Tibial nerve (tissue), 4 donors: ENCODE results near the gene ERP27. TPM values are rescaled to one million over a fixed set of nuclear protein-coding genes. Genes with fewer than 3 reads are reported as not detected.

Experiments used
- DNase-seq, 2 donors: peaks; one replicate each; pipeline ENCODE4 v3.0.0-alpha.2; 2019; ENCODE audit warnings: low spot score in 2 of 2
- H3K27ac ChIP-seq, 4 donors: fragments of 200-600 bp; sonication (generic) in 3 of 4; one replicate each; pipeline ENCODE4 v1.5.1; 2017 to 2019; ENCODE audit warnings: mild to moderate bottlenecking in 1 of 4
- H3K27me3 ChIP-seq, 2 donors: fragments of 200-600 bp; sonication (generic) in 1 of 2; one replicate each; pipeline versions ENCODE4 v1.5.1 to v1.6.0; 2017 to 2019
- H3K36me3 ChIP-seq, 3 donors: fragments of 200-600 bp; sonication (generic); one replicate each; pipeline ENCODE4 v1.5.1; 2018 to 2019
- H3K4me1 ChIP-seq, 4 donors: fragments of 200-600 bp; sonication (generic) in 3 of 4; one replicate each; pipeline ENCODE4 v1.5.1; 2017 to 2019
- H3K4me3 ChIP-seq, 4 donors: fragments of 200-600 bp; sonication (generic) in 3 of 4; one replicate each; pipeline ENCODE4 v1.5.1; 2017 to 2019; ENCODE audit warnings: mild to moderate bottlenecking in 1 of 4, moderate library complexity in 1 of 4
- H3K9me3 ChIP-seq, 4 donors: fragments of 200-600 bp; sonication (generic) in 3 of 4; one replicate each; pipeline ENCODE4 v1.5.1; 2017 to 2019
- CTCF ChIP-seq, 5 experiments: fragments of 200-600 bp in 3 of 5; fragments of 450-650 bp in 2 of 5; sonication (generic) in 3 of 5; IDR thresholded peaks; one replicate each; pipeline ENCODE4 v1.5.1; 2016 to 2019; ENCODE audit warnings: antibody characterized with exemption in 5 of 5, mild to moderate bottlenecking in 3 of 5, moderate library complexity in 2 of 5
- EP300 ChIP-seq, 2 donors: sonication (generic); formaldehyde crosslinking; IDR thresholded peaks; one replicate each; pipeline ENCODE4 v1.6.1; 2017; ENCODE audit warnings: antibody characterized with exemption in 2 of 2, mild to moderate bottlenecking in 1 of 2
- POLR2A ChIP-seq, 2 donors: fragments of 450-650 bp; IDR thresholded peaks; one replicate each; pipeline ENCODE4 v1.6.1; 2017; ENCODE audit warnings: antibody characterized with exemption in 2 of 2, mild to moderate bottlenecking in 2 of 2, moderate library complexity in 2 of 2
- WGBS, 2 donors: methylation state at CpG; one replicate each; pipeline ENCODE4 v1.1.5; 2018; 5-methylcytosine and 5-hydroxymethylcytosine counted together
- total RNA-seq, 4 donors: library from RNA; depleted of rRNA; stranded (reverse); fragments of >200 nt; gene quantifications; one replicate each; pipeline ENCODE4 v1.1.0, GENCODE V29; 2016

Gene ERP27
- total RNA-seq, 4 donors from 2014 or later = not detected

DNA sequence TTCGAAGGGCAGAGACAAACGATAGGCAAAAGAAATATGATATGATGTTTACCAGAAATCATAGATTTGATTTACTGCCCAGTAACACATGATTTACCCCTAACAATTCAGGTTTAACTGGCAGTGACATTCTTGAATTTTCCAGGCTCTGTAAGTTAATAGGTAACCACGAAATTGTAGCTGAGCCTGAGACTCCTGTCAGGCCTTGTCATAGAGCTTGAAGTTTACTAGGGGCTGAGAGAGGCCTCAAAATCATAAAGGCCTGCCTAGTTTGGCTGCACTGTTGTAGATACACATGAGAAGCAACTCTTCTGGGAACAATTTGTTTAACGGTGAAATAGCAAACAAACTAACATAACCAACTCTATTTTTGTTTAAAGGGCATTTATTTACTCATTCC lies 3.3 kb downstream of the ERP27 start:
- Histone ChIP-seq H3K36me3 (no peaks in the 10 kb centered on the region), H3K27me3 (no peaks in the 10 kb centered on the region), H3K9me3 (no peaks in the 10 kb centered on the region), H3K27ac (no peak overlapping the region), H3K4me3 (no peak overlapping the region), H3K4me1 (no peaks in the 10 kb centered on the region)
- DNase-seq = no peak
- TF ChIP-seq CTCF (IDR thresholded peaks at IDR 0.05) (no peak), EP300 (IDR thresholded peaks at IDR 0.05) (no peak), POLR2A (IDR thresholded peaks at IDR 0.05) (no peak)
- WGBS, 2 donors = 73 to 74% methylated on average over 4 of the region's 4 CpGs

GRCh38 chr12:14934511-14934910 lies 3.8 kb downstream of the ERP27 start:
- no peak for TF ChIP-seq EP300 (IDR thresholded peaks at IDR 0.05)
- TF ChIP-seq CTCF (IDR thresholded peaks at IDR 0.05) = no peak
- no peak for TF ChIP-seq POLR2A (IDR thresholded peaks at IDR 0.05)
- 96 to 98% methylated on average over 2 of the region's 2 CpGs for WGBS, 2 donors
- Histone ChIP-seq H3K27ac (no peak overlapping the region), H3K4me1 (peaks cover 0 to 5% (median 0%) of the 10 kb centered on the region in 4 donors), H3K9me3 (no peaks in the 10 kb centered on the region), H3K27me3 (no peaks in the 10 kb centered on the region), H3K36me3 (no peaks in the 10 kb centered on the region), H3K4me3 (no peak overlapping the region)
- DNase-seq = no peak

DNA sequence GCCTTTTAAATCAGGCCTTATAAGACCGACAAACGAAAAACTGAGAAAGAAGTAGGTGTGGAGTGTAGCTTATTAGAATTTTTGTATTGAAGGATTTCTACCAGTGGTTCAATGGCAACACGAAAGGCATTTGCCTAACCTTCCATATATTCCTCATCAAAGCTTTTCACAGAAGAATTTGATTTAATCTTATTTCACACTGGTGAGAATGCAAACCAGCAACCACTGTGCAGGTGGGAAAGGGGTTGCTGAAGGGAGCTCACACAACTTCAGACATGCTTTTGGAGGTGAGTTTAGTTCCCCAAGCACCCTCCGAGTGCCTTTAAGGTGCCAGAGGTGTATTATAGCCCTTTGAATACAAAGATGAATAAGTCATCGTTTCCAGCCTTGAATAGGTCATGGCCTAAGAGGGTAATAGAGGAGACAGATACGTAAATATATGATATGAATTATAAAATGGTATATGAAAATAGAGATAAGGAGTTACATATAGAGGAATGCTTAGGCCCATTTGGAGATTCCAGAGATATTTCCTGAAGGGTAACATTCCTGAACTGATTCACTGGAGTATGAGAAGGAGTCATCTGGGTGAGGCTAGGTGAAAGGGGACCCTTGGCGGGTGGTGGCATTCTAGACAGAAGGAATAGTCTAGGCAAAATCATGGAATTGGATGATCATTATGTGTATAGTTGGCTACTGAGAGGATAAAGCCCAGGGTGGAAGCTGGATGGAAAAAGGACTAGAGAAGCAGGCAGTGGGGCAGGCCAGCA lies 6.4 kb downstream of the ERP27 start:
- Histone ChIP-seq H3K27me3 (no peaks in the 10 kb centered on the region), H3K36me3 (no peaks in the 10 kb centered on the region), H3K4me3 (no peak overlapping the region), H3K27ac (no peak overlapping the region), H3K9me3 (no peaks in the 10 kb centered on the region), H3K4me1 (peaks cover 0 to 16% (median 0%) of the 10 kb centered on the region in 4 donors)
- no peak for DNase-seq
- WGBS, 2 donors = 93 to 94% methylated on average over 7 of the region's 7 CpGs
- TF ChIP-seq POLR2A (IDR thresholded peaks at IDR 0.05) (no peak), CTCF (IDR thresholded peaks at IDR 0.05) (no peak)

GRCh38 chr12:14931359-14931758 lies 7.0 kb downstream of the ERP27 start:
- no peaks in the 10 kb centered on the region for H3K27me3 ChIP-seq
- no peak for DNase-seq
- H3K4me1 ChIP-seq = peaks cover 0 to 16% (median 0%) of the 10 kb centered on the region in 4 donors
- TF ChIP-seq POLR2A (IDR thresholded peaks at IDR 0.05) = no peak
- TF ChIP-seq CTCF (IDR thresholded peaks at IDR 0.05) = no peak
- TF ChIP-seq EP300 (IDR thresholded peaks at IDR 0.05) = no peak
- H3K27ac ChIP-seq = no peak overlapping the region
- H3K4me3 ChIP-seq = no peak overlapping the region
- H3K36me3 ChIP-seq = no peaks in the 10 kb centered on the region
- no peaks in the 10 kb centered on the region for H3K9me3 ChIP-seq
- WGBS, 2 donors = 65 to 67% methylated on average over 4 of the region's 4 CpGs

DNA sequence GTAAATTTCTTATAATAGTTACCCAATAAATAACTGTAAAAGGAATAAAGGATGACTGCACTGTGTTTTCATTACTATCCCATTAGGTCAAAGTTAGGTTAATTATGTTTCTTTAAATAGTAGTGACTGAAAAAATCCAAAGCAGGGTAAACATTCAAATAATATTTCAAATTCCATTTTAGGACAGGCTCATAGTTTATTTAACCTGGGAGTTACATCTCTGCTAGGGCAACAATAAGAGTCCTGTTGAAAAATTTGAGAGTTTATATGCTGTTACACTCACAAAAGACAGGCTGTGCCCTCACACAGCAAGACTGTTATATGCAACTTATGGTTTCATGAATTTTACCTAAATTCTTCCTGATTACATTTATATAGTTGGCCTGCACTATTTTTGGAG lies 8.0 kb downstream of the ERP27 start:
- H3K4me3 ChIP-seq = no peak overlapping the region
- no peak for DNase-seq
- TF ChIP-seq EP300 (IDR thresholded peaks at IDR 0.05) (no peak), CTCF (IDR thresholded peaks at IDR 0.05) (no peak)
- no peaks in the 10 kb centered on the region for H3K9me3 ChIP-seq
- H3K27me3 ChIP-seq = no peaks in the 10 kb centered on the region
- H3K4me1 ChIP-seq = peaks cover 0 to 16% (median 0%) of the 10 kb centered on the region in 4 donors
- H3K27ac ChIP-seq = no peak overlapping the region
- H3K36me3 ChIP-seq = no peaks in the 10 kb centered on the region
